ENCODE measurements around the gene BCHE.

DNA sequence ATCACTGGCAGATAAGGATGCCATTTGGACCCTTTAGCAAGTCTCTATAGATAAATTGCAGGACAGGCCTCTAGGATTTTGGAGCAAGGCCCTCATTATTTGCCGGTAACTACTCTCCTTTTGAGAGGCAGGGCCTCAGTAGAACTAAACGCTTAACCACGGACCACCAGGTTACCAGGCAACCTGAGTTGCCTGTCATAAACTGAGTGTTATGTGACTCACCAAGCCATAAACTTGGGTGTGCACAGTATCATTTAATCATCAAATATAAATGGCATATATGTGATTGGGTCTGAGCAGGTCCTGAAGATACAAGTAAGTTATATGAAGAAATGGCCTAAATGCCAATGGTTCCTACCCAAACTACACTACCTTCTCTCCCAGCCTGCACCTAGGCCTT lies 93.2 kb downstream of the BCHE start:
- TF ChIP-seq CTCF (conservative IDR thresholded peaks at IDR 0.05; ENCODE audit: low read depth, low read length), result no peak
- TF ChIP-seq EZH2 (IDR thresholded peaks at IDR 0.05; ENCODE audit: borderline replicate concordance, low read depth, low read length, poor library complexity, severe bottlenecking), result no peak
